Thyroid gland (tissue), 4 donors: ENCODE data around the gene ZCCHC24.

ENCODE experiments used
- CTCF ChIP-seq, 6 experiments: fragments of 200-600 bp in 3 of 6; fragments of 450-650 bp in 3 of 6; sonication (generic) in 3 of 6; IDR thresholded peaks; one replicate each; pipeline ENCODE4 v1.5.1; 2016 to 2019; ENCODE audit warnings: antibody characterized with exemption in 6 of 6, mild to moderate bottlenecking in 2 of 6, inconsistent platforms in 1 of 6, moderate library complexity in 1 of 6
- POLR2A ChIP-seq, 2 donors: fragments of 450-650 bp; IDR thresholded peaks; one replicate each; pipeline ENCODE4 v1.6.1; 2017; ENCODE audit warnings: antibody characterized with exemption in 2 of 2, mild to moderate bottlenecking in 2 of 2, moderate library complexity in 1 of 2

- TF ChIP-seq CTCF (IDR thresholded peaks at IDR 0.05) (no peak), POLR2A (IDR thresholded peaks at IDR 0.05) (no peak)
Observed at GRCh38 chr10:79393924-79394610, 51.4 kb downstream of the ZCCHC24 start.
